ENCODE data around the gene SCGB1D1.
A peak's percentile ranks its signal among the peaks of the same experiment; 100 is the strongest.
"Not testable (repeated sequence)": the region's sequence is repeated elsewhere in the genome, so short reads cannot be mapped to it uniquely, and the experiment has no call there.

SCGB1D1 gene

DNA sequence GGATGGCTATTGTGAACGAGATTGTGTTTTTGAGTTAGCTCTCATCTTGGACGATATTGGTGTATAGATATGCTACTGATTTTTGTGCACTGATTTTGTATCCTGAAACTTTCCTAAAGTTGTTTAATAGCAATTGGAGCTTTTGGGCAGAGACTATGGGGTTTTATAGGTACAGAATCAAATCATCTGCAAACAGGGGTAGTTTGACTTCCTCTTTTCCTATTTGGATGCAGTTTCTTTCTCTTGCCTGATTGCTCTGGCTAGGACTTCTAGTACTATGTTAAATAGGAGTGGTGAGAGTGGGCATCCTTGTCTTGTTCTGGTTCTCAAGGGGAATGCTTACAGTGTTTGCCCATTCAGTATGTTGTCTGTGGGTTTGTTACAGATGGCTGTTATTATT, 8.9 kb upstream of the SCGB1D1 start:
- H3K4me3 ChIP-seq (ENCODE audit: low read depth, low read length), result no peak overlapping the region
- DNase-seq (ENCODE audit: low read depth), result no peak
- TF ChIP-seq, protein P1, sequence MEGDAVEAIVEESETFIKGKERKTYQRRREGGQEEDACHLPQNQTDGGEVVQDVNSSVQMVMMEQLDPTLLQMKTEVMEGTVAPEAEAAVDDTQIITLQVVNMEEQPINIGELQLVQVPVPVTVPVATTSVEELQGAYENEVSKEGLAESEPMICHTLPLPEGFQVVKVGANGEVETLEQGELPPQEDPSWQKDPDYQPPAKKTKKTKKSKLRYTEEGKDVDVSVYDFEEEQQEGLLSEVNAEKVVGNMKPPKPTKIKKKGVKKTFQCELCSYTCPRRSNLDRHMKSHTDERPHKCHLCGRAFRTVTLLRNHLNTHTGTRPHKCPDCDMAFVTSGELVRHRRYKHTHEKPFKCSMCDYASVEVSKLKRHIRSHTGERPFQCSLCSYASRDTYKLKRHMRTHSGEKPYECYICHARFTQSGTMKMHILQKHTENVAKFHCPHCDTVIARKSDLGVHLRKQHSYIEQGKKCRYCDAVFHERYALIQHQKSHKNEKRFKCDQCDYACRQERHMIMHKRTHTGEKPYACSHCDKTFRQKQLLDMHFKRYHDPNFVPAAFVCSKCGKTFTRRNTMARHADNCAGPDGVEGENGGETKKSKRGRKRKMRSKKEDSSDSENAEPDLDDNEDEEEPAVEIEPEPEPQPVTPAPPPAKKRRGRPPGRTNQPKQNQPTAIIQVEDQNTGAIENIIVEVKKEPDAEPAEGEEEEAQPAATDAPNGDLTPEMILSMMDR (conservative IDR thresholded peaks at IDR 0.05; ENCODE audit: low read depth, low read length), result no peak

DNA sequence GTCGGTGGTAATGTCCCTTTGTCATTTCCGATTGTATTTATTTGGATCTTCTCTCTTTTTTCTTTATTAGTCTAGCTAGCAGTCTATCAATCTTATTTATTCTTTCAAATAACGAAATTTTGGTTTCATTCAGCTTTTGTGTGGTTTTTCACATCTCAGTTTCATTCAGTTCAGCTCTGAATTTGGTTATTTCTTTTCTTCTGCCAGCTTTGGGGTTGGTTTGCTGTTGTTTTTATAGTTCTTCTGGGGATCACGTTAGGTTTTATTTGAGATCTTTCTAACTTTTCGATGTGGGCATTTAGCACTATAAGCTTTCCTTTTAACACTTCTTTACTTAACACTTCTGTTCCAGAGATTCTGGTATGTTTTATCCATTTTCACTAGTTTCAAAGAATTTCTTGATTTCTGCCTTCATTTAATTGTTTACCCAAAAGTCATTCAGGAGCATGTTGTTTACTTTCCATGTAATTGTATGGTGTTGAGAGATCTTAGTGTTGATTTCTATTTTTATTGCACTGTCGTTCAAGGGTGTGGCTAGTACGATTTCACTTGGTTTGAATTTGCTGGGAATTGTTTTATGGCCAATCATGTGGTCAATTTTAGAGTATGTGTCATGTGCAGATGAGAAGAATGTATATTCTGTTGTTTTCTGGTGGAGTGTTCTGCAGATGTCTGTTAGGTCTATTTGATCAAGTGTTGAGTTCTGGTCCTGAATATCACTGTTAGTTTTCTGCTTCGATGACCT, 7.7 kb upstream of the SCGB1D1 start:
- H3K4me3 ChIP-seq (ENCODE audit: low read depth, low read length), result no peak overlapping the region
- DNase-seq (ENCODE audit: low read depth), result no peak
- TF ChIP-seq, protein P1 (conservative IDR thresholded peaks at IDR 0.05; ENCODE audit: low read depth, low read length), result no peak

DNA sequence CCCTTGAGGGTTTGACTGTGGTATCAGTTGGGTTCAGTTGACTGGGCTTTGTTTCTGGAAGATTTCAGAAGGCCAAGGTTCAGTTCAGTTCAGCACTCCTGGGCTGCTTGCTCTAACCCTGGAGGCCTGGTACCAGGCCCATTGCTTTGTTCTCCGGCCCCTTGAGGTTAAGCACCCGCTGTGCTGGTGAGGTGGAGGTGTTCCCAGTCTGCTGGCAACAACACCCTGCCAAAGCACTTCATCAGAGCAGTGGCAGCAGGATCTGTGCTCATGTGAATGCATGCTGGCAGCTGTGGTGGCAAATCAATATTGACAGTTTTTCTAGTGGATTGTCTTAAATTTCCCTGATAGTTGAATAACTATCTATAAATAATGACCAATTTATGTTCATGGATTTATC, 3.8 kb upstream of the SCGB1D1 start:
- no peak overlapping the region for H3K4me3 ChIP-seq (ENCODE audit: low read depth, low read length)
- DNase-seq (ENCODE audit: low read depth), result no peak

DNA sequence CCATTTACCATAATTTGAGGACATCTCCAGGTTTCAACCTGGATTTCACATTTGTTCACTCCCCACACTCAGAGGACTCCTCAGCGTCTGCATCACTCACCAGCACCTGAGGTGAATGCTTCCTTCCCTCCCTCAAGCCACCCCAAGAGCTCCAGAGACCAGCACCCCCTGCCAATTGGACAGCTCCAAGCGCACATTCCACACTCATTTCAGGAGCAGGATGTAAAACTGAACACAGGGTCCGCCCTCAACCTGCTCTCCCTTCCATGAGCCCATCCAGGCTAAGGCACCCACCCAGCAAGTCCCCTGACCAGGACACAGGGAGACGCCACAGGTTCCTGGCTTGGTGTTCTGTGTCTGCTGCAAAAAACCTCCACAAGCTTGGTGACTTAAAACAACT, 3.9 kb downstream of the SCGB1D1 start:
- no peak overlapping the region for H3K4me3 ChIP-seq (ENCODE audit: low read depth, low read length)
- TF ChIP-seq, protein P1 (conservative IDR thresholded peaks at IDR 0.05; ENCODE audit: low read depth, low read length), result no peak
- peak; percentile 11 for DNase-seq (ENCODE audit: low read depth)

More for the DNA sequence above, 3.8 kb upstream of the SCGB1D1 start:
- TF ChIP-seq, protein P1 (conservative IDR thresholded peaks at IDR 0.05; ENCODE audit: low read depth, low read length), result no peak

DNA sequence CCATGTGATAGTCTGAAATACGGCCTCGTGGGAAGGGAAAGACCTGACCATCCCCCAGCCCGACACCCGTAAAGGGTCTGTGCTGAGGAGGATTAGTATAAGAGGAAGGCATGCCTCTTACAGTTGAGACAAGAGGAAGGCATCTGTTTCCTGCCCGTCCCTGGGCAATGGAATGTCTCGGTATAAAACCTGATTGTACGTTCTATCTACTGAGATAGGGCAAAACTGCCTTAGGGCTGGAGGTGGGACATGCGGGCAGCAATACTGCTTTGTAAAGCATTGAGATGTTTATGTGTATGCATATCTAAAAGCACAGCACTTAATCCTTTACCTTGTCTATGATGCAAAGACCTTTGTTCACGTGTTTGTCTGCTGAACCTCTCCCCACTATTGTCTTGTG, 5.0 kb downstream of the SCGB1D1 start:
- not testable (repeated sequence) for DNase-seq (ENCODE audit: low read depth)

DNA sequence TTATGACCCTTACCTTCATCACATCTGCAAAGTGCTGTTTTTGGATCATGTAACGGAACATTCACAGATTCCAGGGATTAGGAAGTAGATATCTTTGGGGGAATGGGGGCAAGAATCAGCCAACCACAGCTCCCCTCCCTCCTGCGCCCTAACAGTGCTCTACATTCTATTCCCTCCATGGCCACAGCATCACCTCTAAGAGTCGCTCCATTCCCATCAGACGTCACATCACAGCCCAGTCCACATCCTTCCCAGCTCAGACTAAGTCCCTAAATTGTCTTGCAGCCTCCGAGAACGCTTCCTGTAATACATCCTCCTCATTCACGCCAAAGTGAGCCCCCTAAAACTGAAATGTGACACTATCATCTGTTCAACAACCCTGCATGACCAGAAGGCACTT, 5.9 kb downstream of the SCGB1D1 start:
- no peak overlapping the region for H3K4me3 ChIP-seq (ENCODE audit: low read depth, low read length)
- TF ChIP-seq, protein P1 (conservative IDR thresholded peaks at IDR 0.05; ENCODE audit: low read depth, low read length), result no peak
- no peak for DNase-seq (ENCODE audit: low read depth)

More for the DNA sequence above, 5.0 kb downstream of the SCGB1D1 start:
- not testable (repeated sequence) for H3K4me3 ChIP-seq (ENCODE audit: low read depth, low read length)

DNA sequence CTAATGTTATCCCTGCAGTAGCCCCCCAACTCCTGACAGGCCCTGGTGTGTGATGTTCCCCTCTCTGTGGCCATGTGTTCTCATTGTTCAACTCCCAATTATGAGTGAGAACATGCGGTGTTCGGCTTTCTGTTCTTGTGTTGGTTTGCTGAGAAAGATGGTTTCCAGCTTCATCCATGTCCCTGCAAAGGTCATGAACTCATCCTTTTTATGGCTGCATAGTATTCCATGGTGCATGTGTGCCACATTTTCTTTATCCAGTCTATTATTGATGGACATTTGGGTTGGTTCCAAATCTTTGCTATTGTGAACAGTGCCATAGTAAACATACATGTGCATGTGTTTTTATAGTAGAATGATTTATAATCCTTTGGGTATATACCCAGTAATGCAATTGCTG, 7.4 kb downstream of the SCGB1D1 start:
- DNase-seq (ENCODE audit: low read depth); H3K4me3 ChIP-seq (ENCODE audit: low read depth, low read length): not testable (repeated sequence)

DNA sequence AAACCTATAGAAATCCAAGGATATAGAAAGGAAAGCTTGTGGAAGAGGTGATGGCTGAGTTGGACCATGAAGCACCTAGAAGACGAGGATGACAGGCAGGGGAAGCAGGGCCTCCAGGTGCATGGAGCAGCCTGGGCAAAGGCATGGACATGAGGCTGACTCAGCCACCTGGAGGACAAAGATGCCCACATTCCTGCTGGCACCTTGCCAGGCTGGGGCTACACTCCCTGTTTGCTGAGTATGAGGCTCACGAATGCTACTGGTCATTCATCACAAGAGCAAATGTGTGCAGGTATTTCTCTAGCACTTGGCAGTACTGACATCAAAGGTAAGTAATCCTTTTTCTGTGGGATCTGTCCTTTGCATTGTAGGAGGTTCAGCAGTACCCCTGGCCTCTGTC, 11.4 kb downstream of the SCGB1D1 start:
- no peak for DNase-seq (ENCODE audit: low read depth)

More for the DNA sequence above, 11.4 kb downstream of the SCGB1D1 start:
- no peak overlapping the region for H3K4me3 ChIP-seq (ENCODE audit: low read depth, low read length)
- TF ChIP-seq, protein P1 (conservative IDR thresholded peaks at IDR 0.05; ENCODE audit: low read depth, low read length), result no peak
